Fibroblast of skin of abdomen (primary cell): ENCODE measurements around the gene ITIH5.

ENCODE experiments used
- DNase-seq: peaks from one replicate; pipeline ENCODE4 v3.0.0-alpha.2; 2013

The ITIH5 gene

DNA sequence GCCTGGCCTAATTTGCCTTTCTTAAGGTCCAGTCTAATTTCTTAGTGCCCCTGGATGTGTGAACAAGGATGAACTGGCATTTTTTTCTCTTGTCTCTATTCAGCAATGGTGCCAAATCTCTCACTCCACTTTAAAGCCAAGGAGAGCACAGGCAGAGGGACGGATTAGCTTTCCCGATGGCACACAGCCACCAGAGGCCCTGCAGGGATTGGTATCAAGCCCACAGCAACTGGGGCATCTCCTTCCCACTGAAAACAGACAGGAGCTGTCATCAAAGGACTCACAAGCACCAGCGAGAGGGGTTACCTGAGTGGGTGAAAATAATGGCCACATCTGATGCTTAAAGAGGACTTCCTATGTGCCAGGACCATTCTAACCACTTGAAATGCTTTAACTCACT is 83.1 kb downstream of the ITIH5 start:
- DNase-seq: no peak

DNA sequence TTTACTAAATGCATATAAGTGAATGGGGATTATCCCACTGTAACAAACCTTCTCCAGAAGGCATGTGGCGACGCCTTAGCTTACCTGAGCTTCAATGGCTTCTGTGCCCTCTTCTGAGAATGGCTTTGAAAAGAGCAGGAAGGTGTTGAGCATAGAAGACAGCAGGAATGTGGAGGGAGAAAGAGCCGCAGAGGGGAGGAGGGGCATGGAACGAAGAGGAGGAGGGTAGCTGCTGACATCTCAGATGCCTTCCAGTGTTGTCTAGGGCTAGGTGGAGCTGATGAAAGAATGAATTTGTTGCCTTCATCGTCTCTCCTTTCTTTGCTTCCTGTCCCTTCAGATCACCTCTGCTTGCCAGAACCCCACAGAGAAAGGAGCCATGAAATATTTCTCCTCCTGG is 86.2 kb downstream of the ITIH5 start:
- DNase-seq: no peak

DNA sequence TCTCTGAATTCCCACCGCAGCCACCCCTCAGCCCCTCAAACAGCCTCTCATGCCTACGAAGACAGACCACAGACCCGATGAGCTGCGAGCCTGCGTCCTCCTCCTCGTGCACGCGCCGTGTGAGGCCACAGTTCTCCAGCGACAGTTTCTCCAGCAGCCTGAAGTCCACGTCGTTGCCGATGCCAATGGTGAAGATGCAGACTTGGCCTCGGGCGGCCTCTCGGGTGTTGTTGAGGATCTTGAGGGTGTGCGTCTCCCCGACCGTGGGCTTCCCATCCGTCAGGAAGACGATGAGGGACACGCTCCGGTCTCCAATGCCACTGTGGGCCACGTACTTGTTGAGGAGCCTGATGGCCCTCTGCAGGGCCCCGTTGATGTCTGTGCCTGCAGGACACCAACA is 87.1 kb downstream of the ITIH5 start:
- DNase-seq: no peak

DNA sequence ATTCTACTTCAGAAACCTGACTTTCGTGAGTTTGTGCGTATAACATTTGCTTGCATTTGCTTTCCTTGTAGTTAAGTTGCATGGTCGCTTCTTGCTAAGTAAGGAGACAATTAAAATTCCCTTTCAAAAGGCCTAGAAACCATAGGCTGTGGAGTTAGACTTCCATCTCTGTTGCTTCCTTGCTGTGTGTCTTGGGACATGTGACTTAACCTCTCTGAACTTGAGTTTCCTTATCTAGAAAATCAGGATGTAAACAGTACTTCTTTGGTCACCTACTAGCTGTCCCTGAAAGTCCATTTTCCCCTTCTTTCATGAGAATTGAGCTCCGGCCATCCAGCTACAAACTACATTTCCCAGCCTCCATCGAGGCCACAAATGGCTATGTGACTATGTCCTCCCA is 89.2 kb downstream of the ITIH5 start:
- no peak for DNase-seq

DNA sequence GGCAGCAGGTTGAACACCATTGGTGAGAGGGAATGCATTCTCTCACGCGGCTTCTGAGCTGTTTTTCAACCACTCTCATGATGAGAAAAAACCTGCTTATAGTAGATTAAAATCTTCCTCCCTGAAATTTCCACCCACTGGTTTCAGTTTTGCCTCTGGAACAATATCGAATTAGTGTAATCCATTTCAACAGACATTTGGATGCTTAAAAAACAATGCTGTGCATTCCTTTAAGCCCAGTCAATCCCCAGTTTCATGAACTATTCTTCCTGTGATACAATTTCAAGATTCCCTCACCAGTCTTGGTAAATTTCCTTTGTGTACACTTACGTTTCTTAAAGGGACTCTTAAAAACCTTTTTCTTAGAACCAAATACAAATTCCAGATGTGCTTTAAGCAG is 89.6 kb downstream of the ITIH5 start:
- DNase-seq: no peak

DNA sequence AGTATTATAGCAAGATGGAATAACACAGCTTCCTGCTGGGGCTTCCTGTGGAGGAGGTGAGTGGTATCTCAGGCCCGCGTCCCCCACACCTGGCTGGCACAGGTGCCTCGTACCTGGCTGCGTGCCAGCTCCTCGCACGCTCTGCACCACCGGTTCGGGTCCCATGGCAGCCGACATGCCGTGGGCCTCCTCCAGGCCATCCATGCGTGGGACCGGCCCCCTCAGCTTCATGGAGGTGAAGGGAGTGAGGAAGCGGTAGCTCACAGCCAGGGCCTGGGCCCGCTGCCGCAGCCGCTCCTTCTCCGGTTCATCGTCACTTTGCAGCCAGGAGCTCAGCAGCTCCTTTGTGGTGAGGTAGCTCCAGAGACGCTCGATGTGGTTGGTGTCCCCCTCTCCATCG is 90.4 kb downstream of the ITIH5 start:
- no peak for DNase-seq

DNA sequence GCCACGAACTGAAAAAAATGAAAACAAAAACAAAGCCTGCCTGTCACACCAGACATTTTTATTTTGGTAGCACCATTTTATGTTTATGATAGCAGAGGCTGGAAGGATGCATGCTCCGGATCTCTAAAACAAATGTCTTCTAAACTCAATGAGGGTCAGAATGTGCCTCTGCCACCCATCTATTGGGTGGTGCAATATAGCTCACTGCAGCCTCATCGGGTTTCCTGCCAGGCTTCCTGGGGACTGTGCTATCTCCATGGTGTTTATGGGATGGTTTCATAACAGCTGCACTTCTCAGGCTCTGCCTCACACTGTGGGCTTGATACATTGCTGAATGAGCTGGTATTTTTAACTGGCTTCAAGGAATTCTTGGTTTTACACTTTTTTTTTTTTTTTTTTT is 94.4 kb downstream of the ITIH5 start:
- DNase-seq: no peak

DNA sequence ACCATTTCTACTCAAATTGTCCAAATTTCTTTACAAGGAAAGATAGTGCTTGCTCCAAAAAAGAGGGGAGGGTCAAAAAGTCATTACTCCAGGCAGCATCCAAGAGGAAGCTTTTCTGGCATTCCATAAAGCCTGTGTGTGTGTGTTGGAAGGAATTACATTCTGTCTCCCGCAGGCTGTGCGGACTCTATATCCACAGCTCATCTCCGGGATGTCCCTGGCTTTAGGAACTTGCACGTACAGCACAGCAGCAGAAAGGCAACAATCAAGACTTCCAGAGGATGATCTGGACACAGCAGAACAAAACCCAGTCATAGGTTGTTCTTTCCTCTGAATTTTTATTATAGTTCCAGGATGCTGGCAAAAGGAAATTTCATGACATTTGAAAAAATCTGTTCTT is 94.8 kb downstream of the ITIH5 start:
- DNase-seq: no peak

DNA sequence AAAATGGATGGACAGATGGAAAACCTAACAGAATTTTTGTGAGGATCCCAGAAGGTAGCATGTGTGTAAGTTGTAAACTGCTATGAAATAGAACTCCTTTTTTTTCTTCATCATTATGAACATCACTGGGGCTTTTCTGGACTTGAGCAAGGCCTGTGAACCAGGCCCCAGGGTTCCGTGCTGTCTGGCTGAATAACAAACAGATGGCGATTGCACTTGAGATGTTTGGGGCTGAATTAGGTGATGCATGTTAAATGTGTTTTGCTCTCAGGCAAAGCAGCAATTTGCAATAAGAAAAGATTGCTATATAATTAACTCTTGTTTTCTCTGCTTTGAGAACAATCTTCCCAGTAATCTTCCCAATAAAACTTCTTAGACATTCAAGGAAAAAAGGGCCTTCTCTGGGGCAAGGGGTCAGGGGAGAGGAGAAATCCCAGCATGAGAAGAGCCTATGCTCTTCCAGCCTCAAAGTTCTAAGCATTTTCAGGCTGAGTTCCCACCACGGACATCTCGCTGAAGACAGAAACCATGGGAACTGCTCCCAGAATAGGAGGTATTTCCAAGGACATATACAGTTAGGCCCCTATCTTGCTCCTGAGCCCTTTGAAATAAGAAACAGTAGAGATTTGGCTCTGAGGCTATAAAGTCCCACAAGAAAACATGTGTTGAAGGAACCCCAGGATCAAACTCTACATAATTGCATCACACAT is 98.7 kb downstream of the ITIH5 start:
- DNase-seq: no peak

DNA sequence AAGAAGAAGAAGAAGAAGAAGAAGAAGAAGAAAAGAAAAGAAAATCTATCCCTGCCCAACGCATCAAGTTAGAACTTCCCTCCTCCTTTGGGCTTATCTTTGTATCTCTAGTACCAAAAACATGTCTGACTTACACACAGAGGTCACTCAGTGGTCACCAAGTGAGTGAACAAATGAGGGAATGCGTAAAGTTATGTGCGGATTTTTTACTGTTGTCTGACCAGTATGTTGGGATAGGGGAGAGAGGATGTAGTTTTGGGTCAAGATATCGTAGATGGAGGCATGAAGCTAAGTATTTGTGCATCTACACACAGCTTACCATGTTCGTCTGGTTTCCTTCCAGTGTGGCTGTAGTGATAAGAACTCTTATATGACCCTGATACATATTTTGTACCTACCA is 99.9 kb downstream of the ITIH5 start:
- DNase-seq: no peak

DNA sequence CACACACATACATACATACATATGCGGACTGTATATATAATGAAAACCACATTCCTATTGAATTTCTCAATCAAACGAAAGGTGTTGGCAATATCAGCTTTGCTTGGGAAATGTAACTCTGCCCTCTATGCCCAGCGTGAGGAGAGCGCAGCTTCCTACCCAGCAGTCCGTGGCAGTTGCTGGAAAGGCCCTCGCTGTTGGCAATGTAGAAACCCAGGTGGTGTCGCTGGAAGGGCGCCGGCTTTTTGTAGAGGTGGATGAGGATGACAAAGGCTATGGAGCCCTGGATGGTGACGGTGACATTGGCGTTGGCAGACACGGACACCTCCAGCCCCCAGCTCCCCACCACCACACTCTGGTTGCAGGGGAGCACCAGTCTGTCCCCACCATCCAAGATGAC is 100.9 kb downstream of the ITIH5 start:
- DNase-seq: no peak

DNA sequence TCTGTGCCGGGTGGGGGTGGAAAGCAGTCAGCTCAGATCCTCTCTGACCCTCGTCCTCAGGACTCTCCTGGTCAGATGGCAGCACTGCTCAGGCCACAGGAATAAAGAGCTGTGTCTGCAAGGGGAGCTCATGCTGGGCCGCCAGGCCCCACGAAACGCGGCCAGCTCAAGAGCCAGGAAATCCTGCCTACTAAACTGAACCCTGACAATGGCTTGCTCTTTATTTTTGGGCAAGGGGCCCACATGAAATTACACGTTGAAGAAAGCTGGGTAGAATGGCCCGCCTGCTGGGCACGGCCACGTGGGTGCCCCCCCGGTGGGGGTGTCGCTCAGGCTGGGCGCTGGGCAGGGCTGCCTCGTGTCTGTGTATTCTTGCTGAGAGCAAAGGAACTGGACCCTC is 103.0 kb downstream of the ITIH5 start:
- DNase-seq: no peak

DNA sequence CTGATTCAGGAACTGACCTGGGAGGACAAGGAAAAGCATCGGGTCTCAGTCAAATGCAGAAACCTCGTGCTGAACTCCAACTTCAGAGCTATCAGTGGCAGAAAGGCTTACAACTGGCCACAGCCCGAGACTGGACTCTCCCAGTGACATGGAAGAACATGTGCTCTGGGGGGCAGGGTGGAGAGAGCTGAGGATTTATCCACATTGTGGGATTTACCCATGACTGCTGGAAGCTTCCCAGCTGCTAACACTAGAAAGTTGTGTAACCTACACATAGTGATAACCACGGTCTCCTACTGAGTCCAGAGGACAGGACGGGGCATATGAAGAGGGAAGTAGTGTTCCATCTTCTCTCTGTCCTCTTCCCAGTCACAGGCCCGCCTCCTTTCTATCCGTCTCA is 103.4 kb downstream of the ITIH5 start:
- peak; percentile 83 for DNase-seq

DNA sequence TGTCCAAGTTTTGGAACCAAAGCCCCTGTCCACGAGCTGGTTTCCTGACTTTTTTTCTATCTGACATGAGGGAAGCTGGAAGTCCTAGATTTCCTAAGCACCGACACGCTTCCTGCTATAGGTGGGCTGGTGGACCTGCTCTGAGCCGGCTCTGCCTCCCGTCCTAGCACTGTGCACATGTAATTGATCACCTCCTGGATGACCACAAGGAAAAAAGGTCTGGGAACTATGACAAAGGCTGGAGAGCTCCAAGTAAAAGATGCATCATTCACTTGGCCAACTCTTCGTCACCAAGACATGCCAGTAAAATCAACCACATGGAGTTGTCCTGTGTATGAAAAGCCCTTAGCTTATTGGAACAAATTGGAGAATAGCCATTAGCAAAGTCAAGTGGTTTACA is 104.8 kb downstream of the ITIH5 start:
- DNase-seq: no peak

DNA sequence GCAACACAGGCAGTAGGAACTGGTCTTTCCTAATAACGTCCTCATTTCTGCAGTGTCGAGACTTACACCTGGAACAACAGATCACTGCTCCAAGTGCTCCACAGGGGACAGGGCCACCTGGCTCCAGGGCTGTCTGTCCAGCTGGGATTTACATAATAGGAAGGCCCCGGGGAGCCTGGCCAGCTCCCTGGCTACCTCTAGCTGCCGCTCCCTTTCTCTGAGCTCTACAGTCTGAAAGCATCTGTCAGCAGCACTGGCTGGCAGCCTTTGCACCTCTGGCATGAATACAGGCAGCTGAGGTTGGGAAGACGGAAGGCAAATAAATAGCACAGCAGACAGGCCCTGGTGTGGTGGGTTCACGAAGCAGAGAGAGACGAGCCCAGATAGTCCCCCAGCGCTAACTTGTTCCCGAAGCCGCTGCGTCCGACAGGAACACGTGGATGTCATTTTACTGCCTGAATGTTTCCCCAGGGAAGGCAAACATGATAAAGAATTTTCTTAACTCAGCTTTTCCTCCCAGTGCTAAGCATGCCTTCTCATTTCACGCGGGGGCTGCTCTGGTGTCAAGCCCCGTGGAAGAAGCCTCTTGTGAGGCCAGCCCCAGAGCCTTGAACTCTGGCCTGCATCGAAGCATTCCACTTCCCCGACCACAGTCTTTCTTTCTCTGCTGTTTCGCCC is 105.4 kb downstream of the ITIH5 start:
- peak; percentile 31 for DNase-seq

DNA sequence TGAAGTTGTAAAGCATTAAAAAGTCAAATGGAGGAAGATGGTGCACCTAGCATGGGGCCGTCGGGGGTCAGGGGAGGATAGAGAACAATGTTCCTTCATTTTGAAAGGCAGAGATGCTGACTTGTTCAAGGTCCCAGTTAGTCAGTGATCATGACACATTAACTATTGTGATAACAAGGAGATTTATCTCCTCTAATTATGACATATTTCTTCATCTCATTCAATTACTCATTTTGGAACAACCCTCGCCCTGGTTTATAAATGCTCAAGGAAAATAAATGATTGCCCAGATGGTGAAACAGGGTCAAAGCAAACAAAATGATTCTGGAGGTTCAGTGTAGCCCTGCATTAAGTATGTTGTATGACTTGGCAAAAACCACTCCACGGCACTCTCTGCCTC is 106.2 kb downstream of the ITIH5 start:
- DNase-seq: no peak

DNA sequence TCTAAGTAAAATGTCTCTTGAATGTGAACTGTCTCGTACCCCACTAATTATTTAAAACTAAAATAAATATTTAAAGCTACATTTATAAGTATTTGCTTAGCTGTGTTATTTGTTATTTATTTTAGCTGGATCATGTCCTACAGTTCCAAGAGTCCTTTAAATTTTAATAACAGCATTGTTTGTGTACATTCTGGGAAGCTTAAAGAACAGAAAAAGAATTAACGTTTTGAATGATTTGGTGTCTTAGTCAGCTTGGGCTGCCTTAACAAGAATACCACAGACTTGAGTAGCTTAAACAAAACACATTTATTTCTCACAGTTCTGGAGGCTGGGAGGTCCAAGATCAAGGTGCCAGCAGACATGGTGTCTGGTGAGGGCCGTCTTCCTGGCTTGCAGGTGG is 107.4 kb downstream of the ITIH5 start:
- peak; percentile 31 for DNase-seq

DNA sequence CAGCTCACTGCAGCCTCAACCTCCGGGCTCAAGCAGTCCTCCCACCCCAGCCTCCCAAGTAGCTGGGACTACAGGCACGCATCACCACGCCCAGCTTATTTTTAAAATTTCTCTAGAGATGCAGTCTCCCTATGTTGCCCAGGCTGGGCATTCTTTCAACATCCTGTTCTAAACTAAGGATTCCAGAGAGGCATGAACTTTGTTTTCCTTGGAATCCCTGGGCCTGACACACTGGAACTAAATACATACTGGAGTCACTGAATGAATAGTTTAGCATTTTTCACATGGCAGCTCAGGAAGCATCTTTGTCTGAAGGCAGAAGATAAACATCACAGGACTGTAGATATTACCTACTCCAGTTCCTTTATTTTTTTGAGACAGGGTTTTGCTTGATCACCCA is 108.7 kb downstream of the ITIH5 start:
- DNase-seq: no peak

DNA sequence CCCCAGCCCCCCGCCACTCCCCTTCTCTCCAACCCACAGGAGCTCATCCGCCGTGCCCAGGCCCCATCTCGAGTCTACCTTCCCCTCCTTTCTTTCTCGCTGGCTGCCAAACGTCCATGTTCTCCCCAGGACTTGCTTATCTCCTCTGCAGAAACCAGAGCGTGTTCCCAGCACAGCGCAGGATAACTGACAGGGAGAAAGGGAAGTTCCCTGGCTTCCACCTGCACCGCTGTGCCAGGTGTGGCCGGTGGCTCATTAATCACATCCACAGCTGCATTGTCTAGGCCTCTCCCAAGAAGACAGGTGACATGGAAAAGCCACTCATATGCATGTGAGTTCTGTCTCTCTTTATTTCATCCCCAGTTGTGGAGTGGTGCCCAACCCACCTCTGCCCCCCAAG is 113.2 kb downstream of the ITIH5 start:
- no peak for DNase-seq

DNA sequence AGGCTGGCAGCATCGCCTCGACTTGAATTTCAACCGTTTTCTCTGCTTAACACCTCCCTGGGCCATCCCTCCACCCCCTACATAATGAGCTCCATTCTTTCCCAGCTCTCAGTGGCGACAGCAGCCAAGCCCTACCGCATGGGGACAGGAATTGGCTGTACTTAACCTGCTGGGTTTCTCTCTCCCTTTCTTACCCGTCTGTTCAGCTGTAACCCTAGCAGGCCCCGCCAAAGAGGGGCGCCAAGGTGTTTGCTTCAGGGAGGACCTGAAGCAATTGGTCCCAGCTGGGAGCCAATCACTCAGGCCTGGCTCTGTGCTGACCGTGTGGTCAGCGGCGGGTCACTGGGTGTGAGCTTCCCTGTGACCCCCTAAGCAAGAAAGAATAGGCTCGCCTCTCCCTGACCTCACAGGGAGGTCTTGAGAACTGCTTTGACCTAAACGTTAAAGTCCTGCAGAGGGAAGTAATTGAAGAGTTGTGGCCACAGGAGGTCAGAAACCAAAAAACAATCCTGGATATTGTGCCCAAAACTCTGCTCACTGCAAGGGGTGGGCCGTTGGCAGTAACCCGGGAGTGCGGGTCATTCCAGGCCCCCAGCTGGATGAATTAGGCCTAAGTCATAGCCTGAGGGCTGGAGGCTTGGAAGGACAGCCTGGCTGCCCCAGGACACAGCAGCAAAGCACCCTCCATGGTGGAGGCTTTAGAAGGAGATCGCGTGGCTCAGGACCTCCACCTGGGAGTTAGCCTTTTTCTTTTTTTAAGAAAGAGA is 114.6 kb downstream of the ITIH5 start:
- DNase-seq: no peak

DNA sequence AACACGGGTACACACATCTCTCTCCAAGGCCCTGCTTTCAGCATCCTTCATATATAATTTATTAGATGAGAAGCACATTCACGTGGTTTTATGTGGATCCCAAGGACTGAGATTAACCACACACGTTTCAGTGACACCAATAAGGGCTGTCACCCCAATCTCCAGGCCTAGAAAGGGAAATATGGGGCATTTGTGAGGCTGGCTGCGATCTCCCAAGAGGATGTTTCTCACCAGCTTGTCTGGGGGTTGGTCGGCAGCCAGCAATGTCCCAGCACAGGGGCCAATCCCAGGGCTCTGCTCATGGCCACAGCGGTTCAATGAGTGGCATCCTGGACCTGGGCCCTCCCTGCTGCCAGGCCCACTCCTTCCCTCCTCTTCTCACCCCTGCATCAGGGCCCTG is 115.5 kb downstream of the ITIH5 start:
- no peak for DNase-seq

DNA sequence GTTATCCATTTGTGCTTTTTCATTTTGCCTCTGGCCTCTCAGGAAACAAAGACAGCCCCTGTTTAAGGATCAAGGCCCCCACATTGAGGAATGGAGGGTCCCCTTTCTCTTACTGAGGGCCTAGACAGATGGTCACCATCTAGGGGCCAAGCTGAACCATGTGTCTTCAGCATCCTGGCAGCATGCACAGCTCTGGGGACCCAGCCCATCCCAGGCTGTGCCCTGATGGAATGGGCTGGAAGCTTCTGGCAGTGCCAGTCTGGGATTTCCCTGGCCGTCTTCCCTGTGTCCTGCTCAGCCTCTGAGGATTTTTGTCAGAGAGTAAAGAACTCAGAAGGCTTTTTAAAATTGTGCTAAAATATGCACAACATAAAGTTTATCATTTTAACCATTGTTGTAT is 116.8 kb downstream of the ITIH5 start:
- no peak for DNase-seq

DNA sequence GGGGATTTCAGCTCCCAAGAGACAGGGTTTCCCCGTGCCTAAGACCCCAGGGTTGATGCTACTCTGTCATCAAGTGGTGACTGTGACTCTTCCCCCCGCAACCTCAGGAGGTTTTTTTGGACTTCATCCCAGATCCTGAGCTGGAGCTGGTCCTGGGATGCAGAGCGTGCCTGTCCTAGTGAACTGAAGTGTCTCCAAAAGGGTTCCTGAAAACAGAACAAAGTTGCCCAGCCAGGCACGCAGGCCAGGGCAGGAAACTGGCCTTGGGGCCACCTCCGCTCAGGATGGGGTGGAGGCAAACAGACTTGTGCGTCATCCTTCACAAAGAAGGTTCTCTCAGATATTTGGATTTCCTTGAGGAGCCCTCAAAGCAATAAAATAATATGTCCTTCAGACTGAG is 118.9 kb downstream of the ITIH5 start:
- DNase-seq: no peak

DNA sequence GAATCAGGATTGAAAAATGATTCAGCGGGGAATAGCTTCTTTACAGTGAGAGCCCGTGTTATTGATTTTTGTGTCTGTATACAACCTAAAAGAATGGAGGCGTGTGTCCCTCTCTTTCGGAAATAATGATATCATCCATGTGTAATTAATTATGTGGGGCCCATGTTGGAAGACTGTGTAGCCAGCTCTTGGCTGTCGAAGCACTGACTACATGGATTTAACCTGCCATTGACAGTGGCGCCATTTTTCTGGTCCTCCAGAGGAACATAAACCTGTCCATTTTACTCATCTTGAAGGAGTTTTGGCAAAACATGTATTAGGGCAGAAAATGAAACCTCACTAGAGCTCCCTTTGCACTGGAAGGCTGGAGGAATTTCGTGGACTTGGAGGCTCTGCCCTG is 119.6 kb downstream of the ITIH5 start:
- no peak for DNase-seq
